ENCODE measurements around the gene SYPL1. TPM values are rescaled to one million over a fixed set of nuclear protein-coding genes. Genes with fewer than 3 reads are reported as not detected.

Gene SYPL1
- total and polyA plus RNA-seq, 9 of the 15 experiments (the other 6 are each of a cell fraction or from before 2014, with no cell fraction given), result 23.8 to 214 (median 70.2) TPM

- no peak for TF ChIP-seq DDX20 (tag; IDR thresholded peaks at IDR 0.05; ENCODE audit: low read depth)
- no peak for TF ChIP-seq ELF2 (CRISPR knock-in tag; IDR thresholded peaks at IDR 0.05)
- TF ChIP-seq IRF9 (tag; IDR thresholded peaks at IDR 0.05), result no peak
- TF ChIP-seq ETV1 (tag; conservative IDR thresholded peaks at IDR 0.05; ENCODE audit: low read depth), result peak; percentile 30; the same call in 1 of the 2 replicates
- no peak for TF ChIP-seq ZNF174 (CRISPR knock-in tag; IDR thresholded peaks at IDR 0.05)
- no peak for TF ChIP-seq GATAD2A (IDR thresholded peaks at IDR 0.05)
- TF ChIP-seq POLR2G (IDR thresholded peaks at IDR 0.05; ENCODE audit: low read depth, low read length), result no peak
- TF ChIP-seq RBM17 (IDR thresholded peaks at IDR 0.05; ENCODE audit: borderline replicate concordance, low read depth, low read length), result no peak
- TF ChIP-seq ZNF239 (CRISPR knock-in tag; IDR thresholded peaks at IDR 0.05), result peak; percentile 43; the same call in 1 of the 2 replicates
- no peak for TF ChIP-seq ZNF277 (CRISPR knock-in tag; IDR thresholded peaks at IDR 0.05; ENCODE audit: borderline replicate concordance)
- no peak for TF ChIP-seq ZNF354B (CRISPR knock-in tag; IDR thresholded peaks at IDR 0.05)
Measured at GRCh38 chr7:106100863-106101629, 11.1 kb downstream of the SYPL1 start (continued).

Measured in K562 (cell line).